Measurements from ENCODE around the gene STIMATE.

GRCh38 chr3:52801839-52802238, 95.5 kb downstream of the STIMATE start:
- TF ChIP-seq REST (IDR thresholded peaks at IDR 0.05) (no peak), CTCF (IDR thresholded peaks at IDR 0.05; ENCODE audit: low read depth, low read length, missing input control) (no peak), RXRA (IDR thresholded peaks at IDR 0.05) (no peak), YY1 (IDR thresholded peaks at IDR 0.05) (no peak), HNF4A (conservative IDR thresholded peaks at IDR 0.05) (no peak)
